ENCODE measurements around the gene GPR158.
"Not testable (repeated sequence)": the region's sequence is repeated elsewhere in the genome, so short reads cannot be mapped to it uniquely, and the experiment has no call there.

Gene GPR158

DNA sequence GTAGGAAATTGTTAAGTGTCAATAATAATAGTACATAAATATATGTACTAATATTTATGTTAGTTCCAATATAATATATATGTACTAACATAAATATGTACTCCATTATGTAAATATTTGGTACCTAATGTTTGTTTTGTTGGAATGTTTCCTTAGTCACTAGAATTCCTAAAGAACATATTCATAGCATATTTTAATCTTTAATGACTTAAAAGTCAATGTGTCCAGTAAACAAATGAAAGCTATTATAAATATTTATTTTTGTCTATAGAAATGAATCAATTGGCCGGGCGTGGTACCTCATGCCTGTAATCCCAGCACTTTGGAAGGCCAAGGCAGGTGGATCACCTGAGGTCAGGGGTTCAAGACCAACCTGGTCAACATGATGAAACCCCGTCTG is 153.6 kb downstream of the GPR158 start:
- Histone ChIP-seq H2BK5ac (ENCODE audit: low read length) (no peak overlapping the region), H3K4me2 (ENCODE audit: insufficient read depth, low read length, poor library complexity, severe bottlenecking) (no peak overlapping the region), H3K18ac (ENCODE audit: low read length) (no peak overlapping the region), H3K4ac (ENCODE audit: low read length) (no peak overlapping the region), H3K4me3 (ENCODE audit: low read length in 2 of 2) (no peak overlapping the region), H3K9ac (ENCODE audit: low read depth, low read length, poor library complexity) (no peak overlapping the region), H2AFZ (ENCODE audit: low read length) (no peak overlapping the region), H3K27me3 (ENCODE audit: control insufficient read depth in 3 of 3, insufficient read depth in 3 of 3, low read depth in 1 of 3, low read length in 3 of 3) (no peaks in the 10 kb centered on the region), H3K27ac (replicated peaks; ENCODE audit: low read length) (no peak overlapping the region), H3K36me3 (replicated peaks in 1 of 2; ENCODE audit: control insufficient read depth in 2 of 2, insufficient read depth in 2 of 2, low read length in 2 of 2) (no peaks in the 10 kb centered on the region), H2AK5ac (ENCODE audit: low read depth, low read length) (no peak overlapping the region), H2BK120ac (ENCODE audit: low read depth, low read length) (no peak overlapping the region), H2BK15ac (ENCODE audit: low read length) (no peak overlapping the region), H3K14ac (ENCODE audit: low read length) (no peak overlapping the region), H3K9me3 (replicated peaks in 1 of 2; ENCODE audit: control insufficient read depth in 2 of 2, insufficient read depth in 1 of 2, low read depth in 1 of 2, low read length in 2 of 2) (peaks cover 0 to under 1% of the 10 kb centered on the region in 2 donors), H3K23ac (ENCODE audit: low read depth, low read length, poor library complexity) (no peak overlapping the region), H3K79me1 (ENCODE audit: low read depth, low read length) (no peaks in the 10 kb centered on the region), H3K4me1 (ENCODE audit: control insufficient read depth in 2 of 2, insufficient read depth in 1 of 2, low read depth in 1 of 2, low read length in 2 of 2) (no peaks in the 10 kb centered on the region), H2BK12ac (ENCODE audit: low read length) (no peak overlapping the region), H4K8ac (ENCODE audit: low read depth, low read length) (no peak overlapping the region), H4K91ac (ENCODE audit: low read depth, low read length, poor library complexity) (no peak overlapping the region)
- no peak for DNase-seq (ENCODE audit: low spot score)
- no CpG with 5 or more reads among the region's 3 CpGs for WGBS, 2 donors (ENCODE audit: extremely low coverage in 2 of 2, insufficient read length in 2 of 2, insufficient replicate concordance in 1 of 2)

DNA sequence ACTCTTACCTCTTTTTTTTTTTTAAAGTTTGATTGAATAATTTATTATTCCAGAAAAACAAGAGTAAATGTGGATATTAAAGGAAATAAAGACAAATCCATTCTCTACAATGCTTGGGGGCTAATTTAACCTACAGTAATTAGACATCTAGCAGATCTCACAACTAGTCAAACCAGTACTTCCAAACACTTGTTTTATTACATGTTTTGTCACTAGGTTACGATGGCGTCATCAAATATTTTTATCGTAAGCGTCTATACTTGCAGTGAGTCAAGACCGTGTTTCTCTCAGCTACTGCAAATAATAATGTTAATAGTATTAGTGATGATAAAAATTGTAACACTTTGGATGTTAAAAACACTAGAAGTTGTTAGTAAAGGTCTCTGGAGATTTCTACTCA is 154.8 kb downstream of the GPR158 start:
- not testable (repeated sequence) for H2BK15ac ChIP-seq (ENCODE audit: low read length); H3K4me3 ChIP-seq (ENCODE audit: low read length in 2 of 2); H3K79me1 ChIP-seq (ENCODE audit: low read depth, low read length); H3K4me2 ChIP-seq (ENCODE audit: insufficient read depth, low read length, poor library complexity, severe bottlenecking); H3K18ac ChIP-seq (ENCODE audit: low read length); H3K9me3 ChIP-seq (replicated peaks in 1 of 2; ENCODE audit: control insufficient read depth in 2 of 2, insufficient read depth in 1 of 2, low read depth in 1 of 2, low read length in 2 of 2); H2BK12ac ChIP-seq (ENCODE audit: low read length); H4K8ac ChIP-seq (ENCODE audit: low read depth, low read length); H2AFZ ChIP-seq (ENCODE audit: low read length); H3K27ac ChIP-seq (replicated peaks; ENCODE audit: low read length); H3K36me3 ChIP-seq (replicated peaks in 1 of 2; ENCODE audit: control insufficient read depth in 2 of 2, insufficient read depth in 2 of 2, low read length in 2 of 2); H2AK5ac ChIP-seq (ENCODE audit: low read depth, low read length); H3K4me1 ChIP-seq (ENCODE audit: control insufficient read depth in 2 of 2, insufficient read depth in 1 of 2, low read depth in 1 of 2, low read length in 2 of 2); H4K91ac ChIP-seq (ENCODE audit: low read depth, low read length, poor library complexity); H3K27me3 ChIP-seq (ENCODE audit: control insufficient read depth in 3 of 3, insufficient read depth in 3 of 3, low read depth in 1 of 3, low read length in 3 of 3); H3K14ac ChIP-seq (ENCODE audit: low read length); H3K9ac ChIP-seq (ENCODE audit: low read depth, low read length, poor library complexity); H2BK120ac ChIP-seq (ENCODE audit: low read depth, low read length); DNase-seq (ENCODE audit: low spot score); H2BK5ac ChIP-seq (ENCODE audit: low read length); H3K4ac ChIP-seq (ENCODE audit: low read length); H3K23ac ChIP-seq (ENCODE audit: low read depth, low read length, poor library complexity)
- WGBS, 2 donors (ENCODE audit: extremely low coverage in 2 of 2, insufficient read length in 2 of 2, insufficient replicate concordance in 1 of 2) = no CpG with 5 or more reads among the region's 5 CpGs

DNA sequence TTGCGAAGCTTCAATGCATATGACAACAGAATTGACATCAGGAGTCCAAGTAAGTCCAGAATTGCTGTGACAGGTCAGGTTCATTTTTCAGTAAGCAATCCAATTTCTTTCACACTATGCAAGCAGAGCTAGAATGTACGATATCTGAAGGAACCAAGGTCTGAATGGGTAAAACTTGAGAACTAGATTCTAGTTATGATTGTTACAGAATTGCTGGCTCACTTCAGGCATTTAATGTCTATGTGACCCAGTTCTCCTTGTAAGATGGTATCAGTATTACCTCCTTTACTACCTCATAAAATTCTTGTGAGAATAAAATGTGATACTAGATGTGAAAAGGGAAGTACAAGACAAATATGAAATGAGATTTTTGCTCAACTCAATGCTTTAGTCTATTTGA is 159.6 kb downstream of the GPR158 start:
- Histone ChIP-seq H2BK5ac (ENCODE audit: low read length) (no peak overlapping the region), H3K23ac (ENCODE audit: low read depth, low read length, poor library complexity) (no peak overlapping the region), H3K79me1 (ENCODE audit: low read depth, low read length) (no peaks in the 10 kb centered on the region), H3K27ac (replicated peaks; ENCODE audit: low read length) (no peak overlapping the region), H3K27me3 (ENCODE audit: control insufficient read depth in 3 of 3, insufficient read depth in 3 of 3, low read depth in 1 of 3, low read length in 3 of 3) (no peaks in the 10 kb centered on the region), H3K4me2 (ENCODE audit: insufficient read depth, low read length, poor library complexity, severe bottlenecking) (no peak overlapping the region), H2AK5ac (ENCODE audit: low read depth, low read length) (no peak overlapping the region), H4K91ac (ENCODE audit: low read depth, low read length, poor library complexity) (no peak overlapping the region), H3K14ac (ENCODE audit: low read length) (no peak overlapping the region), H3K36me3 (replicated peaks in 1 of 2; ENCODE audit: control insufficient read depth in 2 of 2, insufficient read depth in 2 of 2, low read length in 2 of 2) (no peaks in the 10 kb centered on the region), H3K4ac (ENCODE audit: low read length) (no peak overlapping the region), H2BK12ac (ENCODE audit: low read length) (no peak overlapping the region), H3K9ac (ENCODE audit: low read depth, low read length, poor library complexity) (no peak overlapping the region), H3K9me3 (replicated peaks in 1 of 2; ENCODE audit: control insufficient read depth in 2 of 2, insufficient read depth in 1 of 2, low read depth in 1 of 2, low read length in 2 of 2) (no peaks in the 10 kb centered on the region), H2AFZ (ENCODE audit: low read length) (no peak overlapping the region), H3K18ac (ENCODE audit: low read length) (no peak overlapping the region), H4K8ac (ENCODE audit: low read depth, low read length) (no peak overlapping the region), H3K4me3 (ENCODE audit: low read length in 2 of 2) (no peak overlapping the region), H3K4me1 (ENCODE audit: control insufficient read depth in 2 of 2, insufficient read depth in 1 of 2, low read depth in 1 of 2, low read length in 2 of 2) (no peaks in the 10 kb centered on the region), H2BK15ac (ENCODE audit: low read length) (no peak overlapping the region), H2BK120ac (ENCODE audit: low read depth, low read length) (no peak overlapping the region)
- WGBS, 2 donors (ENCODE audit: extremely low coverage in 2 of 2, insufficient read length in 2 of 2, insufficient replicate concordance in 1 of 2) = no CpG with 5 or more reads among the region's 2 CpGs
- DNase-seq (ENCODE audit: low spot score) = no peak

DNA sequence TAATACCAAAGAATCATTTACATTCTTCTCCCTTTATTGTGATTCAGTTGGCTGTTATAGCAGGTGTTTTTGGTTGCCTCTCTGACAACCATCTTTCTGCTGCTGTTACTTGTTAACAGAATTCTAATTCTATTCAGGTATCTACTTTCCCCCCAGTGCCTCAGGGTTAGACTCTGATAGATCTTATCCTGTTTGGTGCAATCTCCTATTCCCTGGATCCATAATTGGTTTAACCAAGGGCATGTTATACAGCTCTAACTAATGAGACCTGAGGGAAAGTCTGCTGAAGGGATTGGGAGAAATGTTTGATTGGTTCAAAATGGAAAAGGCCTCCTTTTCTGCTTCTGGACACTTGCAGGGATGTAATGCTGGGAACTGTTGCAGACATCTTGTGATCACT is 161.5 kb downstream of the GPR158 start:
- H3K9ac ChIP-seq (ENCODE audit: low read depth, low read length, poor library complexity) = no peak overlapping the region
- H3K4me3 ChIP-seq (ENCODE audit: low read length in 2 of 2) = no peak overlapping the region
- no peaks in the 10 kb centered on the region for H3K27me3 ChIP-seq (ENCODE audit: control insufficient read depth in 3 of 3, insufficient read depth in 3 of 3, low read depth in 1 of 3, low read length in 3 of 3)
- no peak overlapping the region for H2AFZ ChIP-seq (ENCODE audit: low read length)
- no peak overlapping the region for H3K14ac ChIP-seq (ENCODE audit: low read length)
- no peaks in the 10 kb centered on the region for H3K4me1 ChIP-seq (ENCODE audit: control insufficient read depth in 2 of 2, insufficient read depth in 1 of 2, low read depth in 1 of 2, low read length in 2 of 2)
- H2BK5ac ChIP-seq (ENCODE audit: low read length) = no peak overlapping the region
- no peaks in the 10 kb centered on the region for H3K36me3 ChIP-seq (replicated peaks in 1 of 2; ENCODE audit: control insufficient read depth in 2 of 2, insufficient read depth in 2 of 2, low read length in 2 of 2)
- H3K4me2 ChIP-seq (ENCODE audit: insufficient read depth, low read length, poor library complexity, severe bottlenecking) = no peak overlapping the region
- no peak overlapping the region for H3K18ac ChIP-seq (ENCODE audit: low read length)
- no peak overlapping the region for H2BK15ac ChIP-seq (ENCODE audit: low read length)
- no peak overlapping the region for H4K8ac ChIP-seq (ENCODE audit: low read depth, low read length)
- no peak overlapping the region for H2BK12ac ChIP-seq (ENCODE audit: low read length)
- no peak overlapping the region for H3K27ac ChIP-seq (replicated peaks; ENCODE audit: low read length)
- no peak for DNase-seq (ENCODE audit: low spot score)
- H4K91ac ChIP-seq (ENCODE audit: low read depth, low read length, poor library complexity) = no peak overlapping the region
- no peaks in the 10 kb centered on the region for H3K79me1 ChIP-seq (ENCODE audit: low read depth, low read length)
- H3K9me3 ChIP-seq (replicated peaks in 1 of 2; ENCODE audit: control insufficient read depth in 2 of 2, insufficient read depth in 1 of 2, low read depth in 1 of 2, low read length in 2 of 2) = no peaks in the 10 kb centered on the region
- no peak overlapping the region for H3K4ac ChIP-seq (ENCODE audit: low read length)
- H3K23ac ChIP-seq (ENCODE audit: low read depth, low read length, poor library complexity) = no peak overlapping the region
- no peak overlapping the region for H2AK5ac ChIP-seq (ENCODE audit: low read depth, low read length)
- H2BK120ac ChIP-seq (ENCODE audit: low read depth, low read length) = no peak overlapping the region
